ENCODE measurements around the gene MORN1.

DNA sequence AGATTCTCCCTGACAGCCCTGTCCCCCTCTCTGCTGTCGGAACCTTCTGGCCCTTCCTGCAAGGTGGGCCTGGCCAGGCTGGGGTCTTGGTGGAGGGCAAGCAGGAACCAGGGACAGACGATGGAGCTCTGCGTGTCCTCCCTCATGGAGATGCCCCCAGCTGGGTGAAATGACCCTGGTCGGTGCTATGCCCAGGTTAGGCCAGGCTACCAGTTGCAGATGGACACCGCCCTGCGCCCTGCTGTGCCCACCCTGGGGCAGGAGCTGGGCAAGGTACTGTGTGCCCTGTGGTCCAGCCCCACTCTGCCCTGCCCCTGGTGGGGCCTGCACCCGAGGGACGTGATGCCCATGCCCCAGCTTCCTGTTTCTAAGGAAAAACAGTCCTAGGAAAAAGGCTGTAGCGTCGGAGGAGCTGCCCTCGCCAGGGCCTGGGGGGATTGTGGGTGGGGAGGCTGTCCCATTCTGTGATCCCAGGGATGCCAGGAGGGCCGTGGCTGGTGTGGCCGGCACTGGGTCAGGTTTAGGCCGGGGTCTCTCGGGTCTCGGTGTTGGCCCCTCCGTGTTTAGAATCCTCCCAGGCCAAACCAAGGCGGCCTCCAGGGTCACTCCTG is 77.6 kb downstream of the MORN1 start:
- no peak for TF ChIP-seq POLR2A (IDR thresholded peaks at IDR 0.05)
- TF ChIP-seq, protein P1, sequence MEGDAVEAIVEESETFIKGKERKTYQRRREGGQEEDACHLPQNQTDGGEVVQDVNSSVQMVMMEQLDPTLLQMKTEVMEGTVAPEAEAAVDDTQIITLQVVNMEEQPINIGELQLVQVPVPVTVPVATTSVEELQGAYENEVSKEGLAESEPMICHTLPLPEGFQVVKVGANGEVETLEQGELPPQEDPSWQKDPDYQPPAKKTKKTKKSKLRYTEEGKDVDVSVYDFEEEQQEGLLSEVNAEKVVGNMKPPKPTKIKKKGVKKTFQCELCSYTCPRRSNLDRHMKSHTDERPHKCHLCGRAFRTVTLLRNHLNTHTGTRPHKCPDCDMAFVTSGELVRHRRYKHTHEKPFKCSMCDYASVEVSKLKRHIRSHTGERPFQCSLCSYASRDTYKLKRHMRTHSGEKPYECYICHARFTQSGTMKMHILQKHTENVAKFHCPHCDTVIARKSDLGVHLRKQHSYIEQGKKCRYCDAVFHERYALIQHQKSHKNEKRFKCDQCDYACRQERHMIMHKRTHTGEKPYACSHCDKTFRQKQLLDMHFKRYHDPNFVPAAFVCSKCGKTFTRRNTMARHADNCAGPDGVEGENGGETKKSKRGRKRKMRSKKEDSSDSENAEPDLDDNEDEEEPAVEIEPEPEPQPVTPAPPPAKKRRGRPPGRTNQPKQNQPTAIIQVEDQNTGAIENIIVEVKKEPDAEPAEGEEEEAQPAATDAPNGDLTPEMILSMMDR (IDR thresholded peaks at IDR 0.05) = no peak

Measured in uterus (tissue), 2 donors.